NB4 (cell line): ENCODE measurements around the gene PHACTR3.

Experiments used
- CTCF ChIP-seq: IDR thresholded peaks from one replicate; pipeline ENCODE4 v1.5.1; 2012; ENCODE audit warnings: low read depth, low read length
- POLR2A ChIP-seq: IDR thresholded peaks from 2 replicates; pipeline ENCODE4 v1.6.1; 2011; ENCODE audit warnings: mild to moderate bottlenecking; ENCODE audit not compliant: insufficient read length; ENCODE audit errors: extremely low read depth

GRCh38 chr20:59814840-59815340 is 210.6 kb downstream of the PHACTR3 start:
- no peak for TF ChIP-seq POLR2A
- TF ChIP-seq CTCF: no peak
